Small intestine (tissue), 16 donors: Measurements from ENCODE around the gene ZNF74. TPM values are rescaled to one million over a fixed set of nuclear protein-coding genes. Genes with fewer than 3 reads are reported as not detected.
"Not testable (repeated sequence)": the region's sequence is repeated elsewhere in the genome, so short reads cannot be mapped to it uniquely, and the experiment has no call there.

Source experiments
- DNase-seq, 2 donors: peaks; one replicate each; pipeline versions ENCODE4 v3.0.0 to v3.0.0-alpha.2; 2013
- FAIRE-seq: peaks from 2 replicates; lab custom pipeline; 2012; peaks lifted over from hg19 to GRCh38; lab: Jason Lieb, UNC
- H3K27ac ChIP-seq, 3 donors: one replicate each; pipeline ENCODE4 v1.5.1; 2013; ENCODE audit warnings: low read length in 2 of 3, mild to moderate bottlenecking in 2 of 3, control low read depth in 1 of 3, inconsistent platforms in 1 of 3, low read depth in 1 of 3, moderate library complexity in 1 of 3
- H3K27me3 ChIP-seq, 3 donors: one replicate each; pipeline ENCODE4 v1.6.1; 2013; ENCODE audit warnings: low read length in 3 of 3, inconsistent platforms in 1 of 3; ENCODE audit not compliant: control insufficient read depth in 3 of 3, insufficient read depth in 3 of 3
- H3K36me3 ChIP-seq, 3 donors: one replicate each; pipeline ENCODE4 v1.6.1; 2013; ENCODE audit warnings: low read length in 3 of 3, inconsistent platforms in 1 of 3, low read depth in 1 of 3, mild to moderate bottlenecking in 1 of 3, moderate library complexity in 1 of 3; ENCODE audit not compliant: control insufficient read depth in 3 of 3, insufficient read depth in 2 of 3
- H3K4me1 ChIP-seq, 3 donors: one replicate each; pipeline ENCODE4 v1.6.1; 2013; ENCODE audit warnings: low read length in 2 of 3, inconsistent platforms in 1 of 3, low read depth in 1 of 3, mild to moderate bottlenecking in 1 of 3, moderate library complexity in 1 of 3; ENCODE audit not compliant: control insufficient read depth in 3 of 3, insufficient read depth in 2 of 3
- H3K4me3 ChIP-seq, 3 donors: one replicate each; pipeline ENCODE4 v1.5.1; 2013; ENCODE audit warnings: low read length in 3 of 3, control low read depth in 1 of 3, inconsistent platforms in 1 of 3, low read depth in 1 of 3, mild to moderate bottlenecking in 1 of 3, moderate library complexity in 1 of 3
- H3K9me3 ChIP-seq, 2 donors: one replicate each; pipeline ENCODE4 v1.6.1; 2013; ENCODE audit warnings: low read depth in 1 of 2, low read length in 1 of 2; ENCODE audit not compliant: control insufficient read depth in 2 of 2, insufficient read depth in 1 of 2
- WGBS, 3 donors: extraction: QIAGEN DNeasy Blood & Tissue Kit; methylation state at CpG; one replicate each; pipeline ENCODE4 v1.1.7; 2013; 5-methylcytosine and 5-hydroxymethylcytosine counted together
- long read RNA-seq, 10 donors: transcript quantifications; one replicate each; lab custom pipeline, GENCODE V29; 2026
- polyA plus RNA-seq, 4 donors: library from polyadenylated mRNA; stranded (reverse) in 3 of 4; unstranded in 1 of 4; fragments of 200-250 nt in 3 of 4; fragments of 120-200 nt in 1 of 4; gene quantifications; one replicate each; pipeline versions ENCODE4 v1.2.1 to v1.2.3, GENCODE V29; 2013
- donor health status: healthy with polysubstance abuse.
- donor health status: control.
- donor health status: control.
- donor health status: Bipolar disorder and iron deficiency.
- donor health status: healthy.

The ZNF74 gene
- polyA plus RNA-seq = 10 to 100 TPM in 1 of 4 donors, 1 to 10 TPM in 3; 2.5 to 10.6 (median 4.2) TPM
- long read RNA-seq, donor 1, partial matches to known transcripts = 0 of 3 reads
- long read RNA-seq, donor 1, other reads (novel, unspliced or antisense) = 0 of 3 reads
- long read RNA-seq, donor 2 = 0 reads
- long read RNA-seq, donor 3, partial matches to known transcripts = 0 of 1 reads
- long read RNA-seq, donor 3, other reads (novel, unspliced or antisense) = 0 of 1 reads
- long read RNA-seq, donor 4 = 0 reads
- long read RNA-seq, donor 5 = 0 reads
- long read RNA-seq, donor 6, partial matches to known transcripts = 0 of 2 reads
- long read RNA-seq, donor 6, other reads (novel, unspliced or antisense) = 0 of 2 reads
- long read RNA-seq, donor 7, partial matches to known transcripts = 0 of 3 reads
- long read RNA-seq, donor 7, other reads (novel, unspliced or antisense) = 0 of 3 reads
- long read RNA-seq, donor 8, partial matches to known transcripts = 0 of 1 reads
- long read RNA-seq, donor 8, other reads (novel, unspliced or antisense) = 0 of 1 reads
- long read RNA-seq, donor 9, partial matches to known transcripts = 0 of 1 reads
- long read RNA-seq, donor 9, other reads (novel, unspliced or antisense) = 0 of 1 reads
- long read RNA-seq, donor 10, partial matches to known transcripts = 0 of 1 reads
- long read RNA-seq, donor 10, other reads (novel, unspliced or antisense) = 0 of 1 reads

DNA sequence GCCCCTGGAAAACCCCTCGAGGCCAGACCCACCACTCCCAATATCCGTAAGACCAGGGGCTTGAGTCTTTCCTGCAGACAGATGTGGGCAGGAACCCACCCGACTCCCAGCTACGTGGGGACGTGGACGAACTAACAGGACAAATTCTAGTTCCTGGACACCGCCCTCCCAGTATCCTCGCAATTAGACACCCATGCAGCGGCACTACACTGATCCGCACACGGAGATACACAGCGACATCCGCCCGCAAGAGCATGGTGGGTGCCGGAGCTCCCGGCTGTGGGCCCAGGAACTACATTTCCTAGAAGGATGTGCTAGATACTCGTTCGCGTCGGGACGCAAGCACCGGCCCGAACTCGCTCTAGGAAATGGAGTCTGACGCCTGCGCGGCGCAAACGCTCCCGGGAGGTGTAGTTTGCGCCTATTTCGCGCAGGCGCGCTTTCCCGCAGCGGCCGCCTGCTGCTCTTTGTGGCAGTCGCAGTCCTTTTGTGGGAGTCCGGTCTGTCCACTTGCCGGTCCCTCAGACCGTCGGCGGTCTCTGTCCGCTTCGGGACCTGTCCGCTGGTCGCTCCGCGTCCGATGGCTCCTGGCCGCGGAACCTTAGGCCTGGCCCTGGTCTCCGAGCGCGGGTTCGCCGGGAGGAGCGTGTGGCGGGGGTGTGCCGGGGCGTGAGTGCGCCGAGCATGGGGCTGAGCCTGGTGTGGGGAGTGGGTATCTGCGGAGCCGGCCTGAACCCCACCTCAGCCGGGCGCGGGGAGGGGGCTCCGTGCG, at the start of gene ZNF74:
ZNF74 (plus strand) TSS at position 447 of the 772 bp plus-strand sequence. CDS start 478 bp downstream, outside the sequence.
- peak within 1 kb of the TSS; percentile 47 to 87 (median 82) for H3K4me3 ChIP-seq
- peaks cover 0 to 9% (median 9%) of the 10 kb centered on the region in 3 donors for H3K4me1 ChIP-seq
- DNase-seq (peak; percentile 92 to 95), FAIRE-seq (no peak)
- no peaks in the 10 kb centered on the region for H3K9me3 ChIP-seq
- H3K27me3 ChIP-seq = no peaks in the 10 kb centered on the region
- WGBS, 3 donors = 0 to 1% (median 1%) methylated on average over 63 to 71 of the region's 71 CpGs
- H3K36me3 ChIP-seq = peaks cover 0 to 4% (median 0%) of the 10 kb centered on the region in 3 donors
- H3K27ac ChIP-seq = peak within 1 kb of the TSS; percentile 76 to 89 (median 77)

DNA sequence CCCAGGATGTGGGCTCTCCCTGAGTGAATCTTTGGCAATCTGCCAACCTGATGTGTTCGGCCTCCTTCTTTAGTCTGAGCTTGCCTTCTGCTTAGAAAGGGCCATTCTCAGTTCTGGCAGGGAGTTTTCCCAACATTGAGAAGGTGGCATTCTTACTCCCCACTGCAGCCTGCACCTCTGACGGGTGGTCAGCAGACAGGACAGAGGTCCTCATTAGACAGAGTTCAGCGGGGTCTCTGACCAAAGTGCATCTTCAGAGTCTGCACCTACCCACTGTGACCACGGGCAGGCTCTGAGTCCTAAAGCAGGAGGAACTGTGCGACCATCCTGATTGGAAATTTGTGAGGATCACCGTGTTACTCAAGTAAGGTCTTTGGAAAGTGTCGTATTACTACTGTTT, 47.4 kb upstream of the ZNF74 start:
- 71 to 87% (median 82%) methylated on average over 2 to 4 of the region's 7 CpGs for WGBS, 3 donors
- H3K4me1 ChIP-seq, H3K27me3 ChIP-seq, DNase-seq, FAIRE-seq, H3K36me3 ChIP-seq, H3K4me3 ChIP-seq, H3K9me3 ChIP-seq, H3K27ac ChIP-seq: not testable (repeated sequence)

DNA sequence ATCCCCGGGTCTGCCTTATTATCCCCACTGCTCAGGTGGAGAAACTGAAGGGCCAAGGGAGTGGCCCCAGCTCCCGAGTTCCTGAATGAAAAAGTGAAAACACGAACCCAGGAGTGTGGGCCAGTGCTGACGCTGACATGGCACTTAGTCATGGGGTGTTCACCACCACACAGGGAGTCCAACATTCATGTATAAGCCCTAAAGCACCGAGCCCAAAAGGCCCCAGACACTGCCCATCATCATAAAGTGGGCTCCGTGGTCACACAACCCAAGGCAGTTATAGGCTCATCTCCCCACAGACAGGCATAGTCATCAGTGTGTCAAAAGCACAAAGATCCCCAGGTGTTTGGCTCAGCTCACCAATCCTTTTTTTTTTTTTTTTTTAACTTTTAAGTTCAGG, 41.4 kb upstream of the ZNF74 start:
- not testable (repeated sequence) for H3K4me3 ChIP-seq, FAIRE-seq, H3K27ac ChIP-seq, H3K36me3 ChIP-seq, DNase-seq, H3K9me3 ChIP-seq, H3K27me3 ChIP-seq, H3K4me1 ChIP-seq
- WGBS, 3 donors = 58 to 67% (median 59%) methylated on average over 5 to 6 of the region's 6 CpGs

DNA sequence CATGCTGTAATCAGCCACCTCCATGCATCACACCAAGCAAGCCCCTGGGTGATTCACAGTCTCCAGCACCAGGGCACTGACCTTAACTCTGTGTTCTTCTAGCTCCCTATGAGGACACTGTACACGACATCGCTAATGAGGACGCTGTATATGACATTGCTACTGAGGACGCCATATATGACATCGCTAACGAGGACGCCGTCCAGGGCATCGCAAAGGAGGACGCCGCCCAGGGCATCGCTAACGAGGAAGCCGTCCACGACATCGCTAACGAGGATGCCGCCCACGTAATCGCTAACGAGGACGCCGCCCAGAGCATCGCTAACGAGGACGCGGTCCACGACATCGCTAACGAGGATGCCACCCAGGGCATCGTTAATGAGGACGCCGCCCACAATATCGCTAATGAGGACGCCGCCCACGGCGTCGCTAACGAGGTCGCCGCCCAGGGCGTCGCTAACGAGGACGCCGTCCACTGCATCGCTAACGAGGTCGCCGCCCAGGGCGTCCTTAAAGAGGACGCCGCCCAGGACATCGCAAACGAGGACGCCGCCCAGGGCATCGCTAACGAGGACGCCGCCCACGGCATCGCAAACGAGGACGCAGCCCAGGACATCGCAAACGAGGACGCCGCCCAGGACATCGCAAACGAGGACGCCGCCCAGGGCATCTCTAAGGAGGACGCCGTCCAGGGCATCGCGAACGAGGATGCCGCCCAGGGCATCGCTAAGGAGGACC, 39.5 kb upstream of the ZNF74 start:
- DNase-seq (no peak), FAIRE-seq (no peak)
- Histone ChIP-seq H3K36me3 (no peaks in the 10 kb centered on the region), H3K4me1 (no peaks in the 10 kb centered on the region), H3K4me3 (no peak overlapping the region), H3K27ac (no peak overlapping the region), H3K27me3 (no peaks in the 10 kb centered on the region), H3K9me3 (no peaks in the 10 kb centered on the region)
- 95 to 96% (median 95%) methylated on average over 79 to 81 of the region's 81 CpGs for WGBS, 3 donors

DNA sequence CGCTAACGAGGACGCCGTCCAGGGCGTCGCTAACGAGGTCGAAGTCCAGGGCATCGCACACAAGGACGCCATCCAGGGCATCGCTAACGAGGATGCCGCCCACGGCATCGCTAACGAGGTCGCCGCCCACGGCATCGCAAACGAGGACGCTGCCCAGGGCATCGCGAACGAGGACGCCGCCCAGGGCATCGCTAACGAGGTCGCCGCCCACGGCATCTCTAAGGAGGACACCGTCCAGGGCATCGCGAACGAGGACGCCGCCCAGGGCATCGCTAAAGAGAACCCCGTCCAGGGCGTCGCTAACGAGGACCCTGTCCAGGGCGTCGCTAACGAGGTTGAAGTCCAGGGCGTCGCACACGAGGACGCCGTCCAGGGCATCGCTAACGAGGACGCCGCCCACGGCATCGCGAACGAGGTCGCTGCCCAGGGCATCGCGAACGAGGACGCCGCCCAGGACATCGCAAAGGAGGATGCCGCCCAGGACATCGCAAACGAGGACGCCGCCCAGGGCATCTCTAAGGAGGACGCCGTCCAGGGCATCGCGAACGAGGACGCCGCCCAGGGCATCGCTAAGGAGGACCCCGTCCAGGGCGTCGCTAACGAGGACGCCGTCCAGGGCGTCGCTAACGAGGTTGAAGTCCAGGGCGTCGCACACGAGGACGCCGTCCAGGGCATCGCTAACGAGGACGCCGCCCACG, 37.9 kb upstream of the ZNF74 start:
- WGBS, 3 donors = 95 to 97% (median 96%) methylated on average over 75 to 98 of the region's 98 CpGs
- not testable (repeated sequence) for H3K27ac ChIP-seq, DNase-seq, H3K36me3 ChIP-seq, H3K4me3 ChIP-seq, H3K27me3 ChIP-seq, H3K9me3 ChIP-seq, H3K4me1 ChIP-seq, FAIRE-seq

GRCh38 chr22:20356906-20357305, 37.0 kb upstream of the ZNF74 start:
- FAIRE-seq, DNase-seq: not testable (repeated sequence)

GRCh38 chr22:20357967-20358366, 36.0 kb upstream of the ZNF74 start:
- not testable (repeated sequence) for H3K36me3 ChIP-seq, DNase-seq, H3K4me3 ChIP-seq, H3K4me1 ChIP-seq, H3K9me3 ChIP-seq, H3K27ac ChIP-seq, FAIRE-seq, H3K27me3 ChIP-seq
- WGBS, 3 donors = 95 to 97% (median 96%) methylated on average over 33 to 56 of the region's 70 CpGs

More at GRCh38 chr22:20356906-20357305, 37.0 kb upstream of the ZNF74 start:
- H3K4me1 ChIP-seq, H3K36me3 ChIP-seq, H3K9me3 ChIP-seq, H3K27me3 ChIP-seq, H3K27ac ChIP-seq, H3K4me3 ChIP-seq: not testable (repeated sequence)
- WGBS, 3 donors = 92 to 97% (median 94%) methylated on average over 42 to 66 of the region's 66 CpGs
